Stimulated activated CD8-positive, alpha-beta memory T cell treated with anti-CD3 and anti-CD28 coated beads, Interleukin-12 subunit alpha, Interleukin-12 subunit beta, amount 100 ng/mL, for 1 hour (primary cell): Measurements from ENCODE around the gene WDR83.
"Not testable (repeated sequence)": the region's sequence is repeated elsewhere in the genome, so short reads cannot be mapped to it uniquely, and the experiment has no call there.

Experiments
- DNase-seq: peaks from one replicate; pipeline ENCODE4 v3.0.0-alpha.2; 2020; ENCODE audit warnings: low read depth

Gene WDR83, protein sequence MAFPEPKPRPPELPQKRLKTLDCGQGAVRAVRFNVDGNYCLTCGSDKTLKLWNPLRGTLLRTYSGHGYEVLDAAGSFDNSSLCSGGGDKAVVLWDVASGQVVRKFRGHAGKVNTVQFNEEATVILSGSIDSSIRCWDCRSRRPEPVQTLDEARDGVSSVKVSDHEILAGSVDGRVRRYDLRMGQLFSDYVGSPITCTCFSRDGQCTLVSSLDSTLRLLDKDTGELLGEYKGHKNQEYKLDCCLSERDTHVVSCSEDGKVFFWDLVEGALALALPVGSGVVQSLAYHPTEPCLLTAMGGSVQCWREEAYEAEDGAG

GRCh38 chr19:12666265-12667048, at the start of gene WDR83, which contains the start of gene MAN2B1:
Gene WDR83, plus strand, starts transcription at chr19:12666807. Its CDS starts 2,984 bp downstream, at chr19:12669791.
Gene MAN2B1, minus strand, starts transcription at chr19:12666742. Its CDS starts 41 bp downstream, at chr19:12666701.
- peak; percentile 66 for DNase-seq

DNA sequence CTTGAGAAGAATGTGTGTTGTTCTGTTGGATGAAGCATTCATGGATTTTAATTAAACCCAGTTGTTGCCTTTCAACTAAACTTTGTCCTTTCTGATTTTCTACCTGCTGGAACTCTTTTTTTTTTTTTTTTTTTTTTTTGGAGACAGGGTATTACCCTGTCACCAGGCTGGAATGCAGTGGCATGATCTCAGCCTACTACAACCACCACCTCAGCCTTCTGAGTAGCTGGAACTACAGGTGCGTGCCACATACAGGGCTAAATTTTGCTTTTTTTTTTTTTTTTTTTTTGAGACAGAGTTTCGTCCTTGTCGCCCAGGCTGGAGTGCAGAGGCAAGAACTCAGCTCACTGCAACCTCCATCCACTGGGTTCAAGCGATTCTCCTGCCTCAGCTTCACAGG, 49.0 kb upstream of the WDR83 start:
- DNase-seq, result no peak

DNA sequence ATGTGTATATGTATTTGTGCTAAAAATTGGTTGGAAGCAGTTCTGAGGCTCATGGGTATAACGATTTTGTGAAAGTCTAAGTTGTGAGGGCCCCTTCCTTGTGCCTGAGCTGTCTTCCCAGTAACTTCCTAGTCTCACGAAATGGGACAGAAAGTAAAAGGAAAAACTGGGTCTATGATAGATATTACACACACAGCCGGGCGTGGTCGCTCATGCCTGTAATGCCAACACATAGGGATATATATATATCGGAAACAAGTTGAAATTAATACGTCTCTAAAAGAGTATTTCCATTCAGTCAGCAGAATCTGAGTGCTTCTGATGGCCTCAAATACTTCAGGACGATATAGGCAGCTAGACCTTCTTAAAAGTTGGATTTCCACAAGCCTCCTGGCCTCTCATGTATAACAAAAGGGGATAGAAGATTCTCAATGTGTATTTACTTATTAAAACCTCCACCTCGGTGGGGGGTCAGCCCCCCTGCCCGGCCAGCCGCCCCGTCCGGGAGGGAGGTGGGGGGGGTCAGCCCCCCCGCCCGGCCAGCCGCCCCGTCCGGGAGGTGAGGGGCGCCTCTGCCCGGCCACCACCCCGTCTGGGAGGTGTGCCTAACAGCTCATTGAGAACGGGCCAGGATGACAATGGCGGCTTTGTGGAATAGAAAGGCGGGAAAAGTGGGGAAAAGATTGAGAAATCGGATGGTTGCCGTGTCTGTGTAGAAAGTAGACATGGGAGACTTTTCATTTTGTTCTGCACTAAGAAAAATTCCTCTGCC, 45.2 kb upstream of the WDR83 start:
- not testable (repeated sequence) for DNase-seq

DNA sequence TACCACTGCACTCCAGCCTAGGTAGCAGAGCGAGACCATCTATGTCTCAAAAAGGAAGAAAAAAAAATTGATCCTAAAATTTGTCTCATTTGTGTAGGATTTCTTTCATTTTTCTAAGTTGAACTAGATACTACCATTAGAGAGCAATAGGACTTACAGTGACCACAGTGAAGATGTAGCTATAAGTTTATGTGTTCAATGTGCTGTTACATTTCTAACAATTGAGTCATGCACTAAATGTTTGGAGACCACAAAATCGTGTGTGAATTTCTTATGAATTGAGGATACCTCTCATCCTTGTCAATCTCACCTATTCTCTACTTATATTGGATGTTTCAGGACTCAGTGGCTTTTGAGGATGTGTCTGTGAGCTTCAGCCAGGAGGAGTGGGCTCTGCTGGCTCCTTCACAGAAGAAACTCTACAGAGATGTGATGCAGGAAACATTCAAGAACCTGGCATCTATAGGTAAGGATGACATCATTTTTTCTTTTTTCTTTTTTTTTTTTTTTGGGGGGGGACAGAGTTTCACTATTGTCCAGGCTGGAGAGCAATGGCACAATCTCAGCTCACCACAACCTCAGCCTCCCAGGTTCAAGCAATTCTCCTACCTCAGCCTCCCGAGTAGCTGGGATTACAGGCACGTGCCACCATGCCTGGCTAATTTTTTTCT, 43.1 kb upstream of the WDR83 start:
- no peak for DNase-seq

DNA sequence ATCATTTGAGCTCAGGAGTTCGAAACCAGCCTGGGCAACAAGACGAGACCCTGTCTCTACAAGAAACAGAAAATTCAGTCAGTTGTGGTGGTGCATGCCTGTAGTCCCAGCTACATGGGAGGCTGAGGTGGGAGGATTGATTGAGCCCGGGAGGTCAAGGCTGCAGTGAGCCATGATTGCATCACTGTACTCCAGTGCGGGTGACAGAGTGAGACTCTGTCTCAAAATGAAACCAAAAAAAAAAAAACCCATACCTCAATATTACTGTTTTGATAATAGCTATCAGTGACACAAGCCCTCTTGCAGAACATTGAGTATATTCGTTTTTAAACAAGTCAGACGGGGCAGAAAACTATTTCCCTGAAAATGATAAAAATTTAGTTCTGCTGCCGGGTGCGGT, 39.6 kb upstream of the WDR83 start:
- DNase-seq, result no peak

- DNase-seq, result no peak
Measured at GRCh38 chr19:12628040-12629022, 38.3 kb upstream of the WDR83 start.

DNA sequence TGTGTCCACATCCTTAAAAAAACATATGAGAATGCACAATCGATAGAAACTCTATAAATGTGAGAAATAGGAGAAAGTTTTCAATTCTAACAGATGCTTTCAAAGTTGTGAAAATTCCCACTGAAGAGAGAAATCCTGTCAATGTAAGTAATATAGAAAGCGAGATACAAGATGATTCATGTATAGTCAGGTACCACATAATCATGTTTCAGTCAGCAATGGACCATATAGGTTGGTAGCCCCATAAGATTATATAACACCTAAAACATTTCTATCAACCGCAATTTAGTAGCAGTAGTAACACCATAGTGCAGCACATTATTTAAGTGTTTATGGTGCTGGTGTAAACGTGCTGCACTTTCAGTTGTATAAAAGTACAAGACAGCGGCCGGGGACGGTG, 37.4 kb upstream of the WDR83 start:
- no peak for DNase-seq

GRCh38 chr19:12636631-12637030, 30.0 kb upstream of the WDR83 start:
- DNase-seq, result no peak

- no peak for DNase-seq
Measured at GRCh38 chr19:12638611-12639182, 27.9 kb upstream of the WDR83 start.

GRCh38 chr19:12639901-12640613, 26.6 kb upstream of the WDR83 start:
- DNase-seq, result peak; percentile 76

GRCh38 chr19:12641456-12641855, 25.2 kb upstream of the WDR83 start:
- DNase-seq, result no peak

DNA sequence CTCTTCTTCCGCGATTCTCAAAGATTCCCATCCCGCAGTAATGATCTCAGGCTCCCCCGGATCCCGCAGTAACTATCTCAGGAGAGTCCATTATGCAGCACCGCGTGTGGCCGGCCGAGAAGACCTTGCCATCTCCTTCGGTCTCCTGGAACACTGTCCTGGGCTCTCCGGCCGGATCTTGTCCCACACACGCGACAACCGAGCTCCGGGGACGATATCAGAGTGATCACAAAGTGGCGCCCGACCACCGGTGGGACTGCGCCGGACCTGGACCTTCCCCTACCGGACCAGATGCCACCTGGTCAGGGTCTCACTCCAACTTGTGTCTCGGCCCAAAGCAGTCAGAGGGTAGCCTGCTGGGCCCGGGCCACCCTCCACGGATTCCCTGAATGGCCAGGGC, 24.1 kb upstream of the WDR83 start:
- no peak for DNase-seq

GRCh38 chr19:12643716-12644115, 22.9 kb upstream of the WDR83 start:
- not testable (repeated sequence) for DNase-seq

GRCh38 chr19:12646551-12646950, 20.1 kb upstream of the WDR83 start:
- no peak for DNase-seq

DNA sequence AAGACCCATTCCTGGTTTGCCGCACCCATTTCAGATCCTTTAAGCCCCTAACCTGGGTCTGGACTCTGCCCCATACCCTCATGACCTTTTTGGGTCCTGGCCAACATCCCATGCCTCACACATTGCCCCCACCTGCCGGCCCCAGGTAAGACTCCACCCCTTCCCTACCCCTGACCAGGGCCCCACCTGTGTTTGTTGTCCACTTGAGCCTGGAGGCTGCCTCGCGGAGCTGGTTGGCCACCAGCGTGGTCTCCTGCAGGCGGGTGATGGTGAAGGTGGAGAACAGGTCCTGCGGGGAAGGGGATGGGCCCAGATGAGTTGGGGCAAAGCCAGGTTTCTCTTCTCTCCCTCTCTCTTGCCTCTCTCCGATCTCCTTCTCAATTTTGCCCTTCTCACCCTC, 19.6 kb upstream of the WDR83 start:
- no peak for DNase-seq

DNA sequence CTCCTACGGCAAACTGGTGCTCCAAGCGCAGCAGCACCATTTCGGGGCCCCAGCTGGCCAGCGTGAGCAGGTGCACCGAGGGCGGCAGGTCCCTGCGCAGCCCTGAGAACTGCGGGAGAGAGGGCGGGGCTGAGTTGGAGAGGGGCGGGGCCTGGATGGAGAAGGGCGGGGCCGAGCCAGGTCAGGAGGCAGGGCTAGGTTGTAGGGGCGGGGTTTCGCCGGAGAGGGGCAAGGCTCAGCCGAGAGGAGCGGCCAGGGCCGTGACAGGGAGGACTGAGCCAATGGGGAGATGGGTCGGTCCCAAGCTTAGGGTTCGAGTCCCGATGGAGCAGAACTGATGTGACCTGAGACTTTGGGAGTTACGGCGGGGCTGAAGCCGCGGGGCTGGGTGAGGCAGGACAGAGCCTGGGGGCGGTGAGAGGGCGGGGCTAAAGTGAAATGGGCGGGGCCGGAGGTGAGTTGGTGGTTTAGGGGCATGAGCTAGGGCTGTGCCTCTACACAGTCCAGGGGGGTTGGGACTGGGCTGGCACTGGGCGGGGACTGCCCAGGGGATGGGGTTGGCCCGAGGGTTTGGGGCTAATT, 19.0 kb upstream of the WDR83 start:
- DNase-seq, result no peak

DNA sequence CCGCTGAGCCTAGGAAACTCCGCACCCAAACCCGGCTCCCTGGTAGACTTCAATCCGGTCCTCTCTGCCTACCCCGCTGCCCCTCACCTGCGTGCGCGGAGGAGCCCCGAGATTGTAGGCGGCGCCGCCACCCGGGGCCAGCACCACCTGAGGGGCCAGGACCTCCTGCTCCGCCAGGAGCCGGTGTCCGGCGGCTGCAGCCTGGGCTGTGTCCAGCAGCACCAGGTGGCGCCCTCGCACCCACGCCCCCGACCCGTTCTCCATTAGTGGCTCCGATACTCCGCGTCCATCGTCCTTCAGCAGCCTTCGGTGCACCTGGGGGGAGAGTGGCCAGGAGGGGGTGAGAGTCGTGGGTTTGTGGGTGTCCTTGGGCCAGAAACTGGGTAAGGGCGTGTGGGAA, 18.5 kb upstream of the WDR83 start:
- no peak for DNase-seq

GRCh38 chr19:12649941-12650340, 16.7 kb upstream of the WDR83 start:
- DNase-seq, result no peak

DNA sequence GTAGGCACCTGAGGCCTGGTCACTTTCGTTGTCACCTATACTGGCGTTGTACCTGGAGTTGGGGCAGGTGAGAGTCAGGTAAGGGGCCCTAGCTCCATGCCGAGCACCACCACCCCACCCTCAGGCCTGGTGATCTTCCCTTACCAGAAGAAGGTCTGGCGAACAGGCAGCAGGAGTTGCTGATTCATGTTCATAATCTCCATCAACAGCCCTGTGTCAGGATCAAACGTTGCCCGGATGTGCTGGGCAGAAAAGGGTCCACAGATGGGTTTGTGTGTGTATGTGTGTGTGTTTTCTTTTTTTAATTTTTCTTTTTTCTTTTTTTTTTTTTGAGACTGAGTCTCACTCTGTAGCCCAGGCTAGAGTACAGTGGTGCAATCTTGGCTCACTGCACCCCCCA, 14.4 kb upstream of the WDR83 start:
- DNase-seq, result no peak
